H1 (cell line): ENCODE results near the gene TELO2. TPM values are rescaled to one million over a fixed set of nuclear protein-coding genes. Genes with fewer than 3 reads are reported as not detected.

Experiments used
- SP4 ChIP-seq: IDR thresholded peaks from 2 replicates; pipeline ENCODE4 v1.6.1; 2012; ENCODE audit warnings: low read length, inconsistent platforms
- SRF ChIP-seq: IDR thresholded peaks from 2 replicates; pipeline ENCODE4 v1.6.1; 2011; ENCODE audit warnings: mild to moderate bottlenecking, low read depth, low read length, moderate library complexity
- TBP ChIP-seq: IDR thresholded peaks from 2 replicates; pipeline ENCODE4 v1.6.1; 2011; ENCODE audit warnings: low read depth, low read length, improper control_type of control experiment
- YY1 ChIP-seq: IDR thresholded peaks from 2 replicates; pipeline ENCODE4 v1.6.1; 2011; ENCODE audit warnings: low read depth, mild to moderate bottlenecking, low read length
- polyA plus RNA-seq, 7 experiments: library from polyadenylated mRNA; depleted of rRNA in 3 of 7; stranded (reverse) in 5 of 7; unstranded in 2 of 7; fragments of >200 nt in 5 of 7; fragments of 200-250 nt in 2 of 7; gene quantifications; 1 replicate in 5 of 7; 2 replicates in 1 of 7; 4 replicates in 1 of 7; pipeline versions ENCODE4 v1.2.1 to v1.2.3, GENCODE V29; 2011 to 2013; ENCODE audit warnings: missing spikeins in 2 of 7, mixed read lengths in 2 of 7
- total RNA-seq: library from RNA; stranded (reverse); fragmentation: NEBNext Ultra II Directional; extraction: Animal tissue kit (Norgen Biotek cat#: 25700); gene quantifications from 2 replicates; pipeline ENCODE4 v1.2.1, GENCODE V29; 2021

Gene TELO2
- total and polyA plus RNA-seq, 2 of the 8 experiments (the other 6 are each of a cell fraction or from before 2014, with no cell fraction given) = 39.3 to 64.8 TPM

GRCh38 chr16:1497014-1497598 lies 3.9 kb downstream of the TELO2 start (continued):
- TF ChIP-seq TBP (no peak), SP4 (no peak), SRF (no peak), YY1 (no peak)
